Psoas muscle (tissue), 8 donors: ENCODE results near the gene LMTK2. TPM values are rescaled to one million over a fixed set of nuclear protein-coding genes. Genes with fewer than 3 reads are reported as not detected.

Experiments used
- ATAC-seq, 4 donors: fragments of 200-7000 bp; cut with Tn5 transposase; one replicate each; pipeline ENCODE4 v1.9.1; 2020; ENCODE audit warnings: moderate library complexity in 3 of 4, mild to moderate bottlenecking in 2 of 4
- DNase-seq, 2 donors: peaks; one replicate each; pipeline ENCODE4 v3.0.0-alpha.2; 2020
- H3K27ac ChIP-seq: fragments of 200-600 bp; one replicate; pipeline ENCODE4 v1.8.0; 2022
- H3K27me3 ChIP-seq, 3 donors: fragments of 200-600 bp in 1 of 3; one replicate each; pipeline versions ENCODE4 v1.6.1 to v1.8.0; 2013 to 2022; ENCODE audit warnings: low read length in 2 of 3, mild to moderate bottlenecking in 2 of 3, moderate library complexity in 1 of 3; ENCODE audit not compliant: insufficient read depth in 3 of 3
- H3K36me3 ChIP-seq, 2 donors: fragments of 200-600 bp in 1 of 2; one replicate each; pipeline versions ENCODE4 v1.6.1 to v1.8.0; 2013 to 2022; ENCODE audit warnings: low read depth in 1 of 2, mild to moderate bottlenecking in 1 of 2, moderate library complexity in 1 of 2; ENCODE audit not compliant: insufficient read depth in 1 of 2
- H3K4me1 ChIP-seq: fragments of 200-600 bp; one replicate; pipeline ENCODE4 v1.8.0; 2022
- H3K4me3 ChIP-seq: fragments of 200-600 bp; one replicate; pipeline ENCODE4 v1.8.0; 2022; ENCODE audit warnings: mild to moderate bottlenecking
- H3K9me3 ChIP-seq: fragments of 200-600 bp; one replicate; pipeline ENCODE4 v1.8.0; 2022
- WGBS, 3 donors: extraction: QIAGEN DNeasy Blood & Tissue Kit; methylation state at CpG; one replicate each; pipeline versions ENCODE4 v1.1.6 to v1.1.7; 2013; 5-methylcytosine and 5-hydroxymethylcytosine counted together
- intact Hi-C, 2 donors: fragments of 100-400 bp; cut with DNase I; formaldehyde crosslinking; loops; one replicate each; pipeline versions ENCODE4 v1.11.0 to v1.14.2; 2022
- polyA plus RNA-seq, 3 donors: library from polyadenylated mRNA; stranded (reverse); fragments of 200-250 nt; gene quantifications; one replicate each; pipeline ENCODE4 v1.2.3, GENCODE V29; 2013
- total RNA-seq, 4 donors: library from RNA; stranded (reverse); fragmentation: NEBNext Ultra II Directional in 2 of 4; extraction: Animal tissue kit (Norgen Biotek cat#: 25700) in 2 of 4; gene quantifications; one replicate each; pipeline versions ENCODE4 v1.2.1 to v1.2.4, GENCODE V29; 2021 to 2023
- TF ChIP-seq, protein P1 (sequence below): fragments of 200-600 bp; IDR thresholded peaks from one replicate; pipeline ENCODE4 v1.8.0; 2022; ENCODE audit warnings: antibody characterized with exemption
- donor health status: healthy with polysubstance abuse.
- donor health status: DM: no; HTN: no; CAD: no; lungs with moderate emphysema.
- donor health status: Bipolar disorder and iron deficiency.
- donor health status: healthy.
- donor health status: DM: yes; HTN: yes; CAD: no.
- donor health status: DM: no; HTN: no; CAD: no.
- donor health status: DM: no; HTN: no; CAD: no.
- donor health status: DM: yes; HTN: yes; CAD: no.

LMTK2 gene
- total and polyA plus RNA-seq, 7 donors = 3.6 to 25.0 (median 13.5) TPM

DNA sequence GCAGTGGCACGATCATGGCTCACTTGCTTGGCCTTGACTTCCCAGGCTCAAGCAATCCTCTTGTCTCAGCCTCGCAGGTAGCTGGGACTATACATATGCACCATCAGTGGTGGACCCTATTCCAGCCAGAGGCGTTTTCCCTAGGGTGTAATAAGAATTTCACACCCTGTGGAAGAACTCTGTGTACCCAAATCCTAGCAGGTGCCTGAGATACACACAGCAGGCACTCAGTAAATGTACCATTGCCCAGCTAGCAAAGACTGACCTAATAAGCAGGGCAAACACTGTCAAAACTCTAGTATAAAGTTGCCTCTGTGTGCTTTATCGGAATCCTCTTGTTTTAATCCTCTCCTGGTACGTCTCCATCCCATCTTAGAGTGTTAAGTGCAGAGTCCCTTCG lies 70.9 kb downstream of the LMTK2 start:
- Histone ChIP-seq H3K27ac (peak overlapping the region; percentile 80), H3K27me3 (no peaks in the 10 kb centered on the region), H3K4me1 (peaks cover 45% of the 10 kb centered on the region), H3K36me3 (peaks cover 0 to 7% of the 10 kb centered on the region in 2 donors), H3K4me3 (peak overlapping the region; percentile 56), H3K9me3 (no peaks in the 10 kb centered on the region)
- ATAC-seq (peak; percentile 32 to 79 (median 58)), DNase-seq (no peak)
- intact Hi-C loops = loop anchor here (5.0 kb wide), 1 partner anchor 105 kb away; the partner anchor contains the start of gene BRI3 (in 2 of the 2)
- WGBS, 3 donors = 37 to 76% (median 54%) methylated on average over 6 of the region's 6 CpGs
- TF ChIP-seq, protein P1, sequence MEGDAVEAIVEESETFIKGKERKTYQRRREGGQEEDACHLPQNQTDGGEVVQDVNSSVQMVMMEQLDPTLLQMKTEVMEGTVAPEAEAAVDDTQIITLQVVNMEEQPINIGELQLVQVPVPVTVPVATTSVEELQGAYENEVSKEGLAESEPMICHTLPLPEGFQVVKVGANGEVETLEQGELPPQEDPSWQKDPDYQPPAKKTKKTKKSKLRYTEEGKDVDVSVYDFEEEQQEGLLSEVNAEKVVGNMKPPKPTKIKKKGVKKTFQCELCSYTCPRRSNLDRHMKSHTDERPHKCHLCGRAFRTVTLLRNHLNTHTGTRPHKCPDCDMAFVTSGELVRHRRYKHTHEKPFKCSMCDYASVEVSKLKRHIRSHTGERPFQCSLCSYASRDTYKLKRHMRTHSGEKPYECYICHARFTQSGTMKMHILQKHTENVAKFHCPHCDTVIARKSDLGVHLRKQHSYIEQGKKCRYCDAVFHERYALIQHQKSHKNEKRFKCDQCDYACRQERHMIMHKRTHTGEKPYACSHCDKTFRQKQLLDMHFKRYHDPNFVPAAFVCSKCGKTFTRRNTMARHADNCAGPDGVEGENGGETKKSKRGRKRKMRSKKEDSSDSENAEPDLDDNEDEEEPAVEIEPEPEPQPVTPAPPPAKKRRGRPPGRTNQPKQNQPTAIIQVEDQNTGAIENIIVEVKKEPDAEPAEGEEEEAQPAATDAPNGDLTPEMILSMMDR = no peak

DNA sequence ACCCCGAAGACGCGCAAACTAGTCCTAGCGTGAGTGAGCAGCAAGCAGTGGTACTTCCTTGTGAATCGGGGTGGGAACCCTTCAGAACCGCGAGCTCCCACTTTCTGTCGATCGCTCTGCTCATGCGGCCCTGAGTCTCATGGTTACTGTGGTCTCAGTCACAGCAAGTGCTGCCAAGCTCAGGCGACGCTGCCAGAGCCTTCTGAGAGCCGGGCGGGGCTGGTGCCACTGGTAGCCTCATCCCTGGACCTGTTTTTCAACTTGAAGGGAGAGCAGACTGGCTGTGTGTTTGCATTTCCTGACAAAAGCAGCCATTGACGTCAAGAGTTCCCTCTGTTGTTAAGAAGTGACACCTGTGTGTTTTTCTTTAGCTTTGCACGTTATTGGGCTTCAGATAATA lies 71.7 kb downstream of the LMTK2 start:
- DNase-seq = peak; percentile 57 to 91
- intact Hi-C loops = loop anchor here (5.0 kb wide), 1 partner anchor 104 kb away; the partner anchor contains the start of gene BRI3 (in 2 of the 2)
- Histone ChIP-seq H3K9me3 (no peaks in the 10 kb centered on the region), H3K27ac (peak overlapping the region; percentile 80), H3K4me3 (peak overlapping the region; percentile 56), H3K36me3 (peaks cover 0 to 3% of the 10 kb centered on the region in 2 donors), H3K4me1 (peaks cover 45% of the 10 kb centered on the region), H3K27me3 (no peaks in the 10 kb centered on the region)
- TF ChIP-seq, protein P1 = no peak
- peak; percentile 76 to 86 (median 82) for ATAC-seq
- WGBS, 3 donors = 42 to 77% (median 56%) methylated on average over 16 of the region's 16 CpGs

DNA sequence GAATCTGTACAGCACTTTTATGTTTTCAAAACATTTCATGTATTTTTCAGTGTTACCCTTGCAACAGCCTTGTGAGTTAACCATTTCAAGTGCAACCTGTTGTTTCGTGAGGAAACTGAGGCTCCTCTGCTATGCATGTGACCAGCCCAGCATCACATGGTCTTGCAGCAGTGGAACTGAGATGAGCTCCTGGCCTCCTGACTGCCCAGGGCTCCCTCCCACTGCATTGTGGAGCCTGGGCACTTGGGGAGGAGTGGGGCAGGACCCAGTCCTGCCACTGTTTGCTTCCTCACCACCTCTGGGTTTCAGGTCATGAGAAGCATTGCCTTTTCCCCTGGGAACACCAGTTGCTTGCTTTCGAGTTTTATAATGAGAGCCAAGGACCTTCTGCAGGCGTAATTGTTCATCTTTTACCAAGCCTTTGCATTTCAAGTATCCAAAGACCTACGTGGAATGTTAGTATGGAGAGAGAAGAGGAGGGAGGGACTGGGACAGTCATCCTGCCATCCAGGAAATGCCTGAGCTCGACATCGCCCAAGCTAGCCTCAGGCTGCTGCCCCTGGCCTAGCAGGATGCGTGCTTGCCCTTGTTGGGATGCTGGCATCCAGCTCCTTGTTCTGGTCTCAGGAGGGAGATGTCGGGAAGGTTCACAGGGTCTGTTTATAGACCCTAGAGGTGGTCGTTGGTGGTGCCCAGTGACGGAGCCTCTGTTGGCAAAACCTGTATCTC lies 72.3 kb downstream of the LMTK2 start:
- Histone ChIP-seq H3K36me3 (peaks cover 0 to 3% of the 10 kb centered on the region in 2 donors), H3K4me1 (peaks cover 41% of the 10 kb centered on the region), H3K4me3 (peak overlapping the region; percentile 56), H3K27me3 (no peaks in the 10 kb centered on the region), H3K27ac (peak overlapping the region; percentile 80), H3K9me3 (no peaks in the 10 kb centered on the region)
- intact Hi-C loops = loop anchor here (5.0 kb wide), 1 partner anchor 103 kb away; the partner anchor contains the start of gene BRI3 (in 2 of the 2)
- WGBS, 3 donors = 78 to 88% (median 84%) methylated on average over 10 of the region's 10 CpGs
- ATAC-seq (peak in 1 of 4 donors; percentile 29), DNase-seq (no peak)
- TF ChIP-seq, protein P1 = no peak

DNA sequence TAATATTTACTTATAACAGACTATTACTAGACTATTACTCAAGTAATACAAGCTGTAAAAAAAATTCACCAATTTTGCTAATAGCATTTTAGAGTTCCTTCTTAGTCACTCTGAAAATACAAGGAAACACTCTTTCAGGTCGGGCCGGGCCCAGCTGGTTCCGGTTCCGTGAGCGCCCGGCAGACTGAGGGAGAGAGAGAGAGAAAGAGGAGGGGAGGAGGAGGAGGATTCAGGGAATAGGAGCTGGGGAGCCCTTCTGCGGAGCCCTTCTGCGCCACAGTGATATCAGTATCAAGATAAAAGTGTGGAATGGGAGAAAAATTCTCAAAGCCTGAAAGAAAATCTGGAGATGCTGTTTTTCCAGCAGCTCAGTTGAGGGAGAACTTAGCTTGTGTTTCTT lies 74.1 kb downstream of the LMTK2 start:
- ATAC-seq = no peak
- intact Hi-C loops = no loop called here
- no peak overlapping the region for H3K4me3 ChIP-seq
- 92 to 94% (median 93%) methylated on average over 8 of the region's 8 CpGs for WGBS, 3 donors
- no peak overlapping the region for H3K27ac ChIP-seq
- no peaks in the 10 kb centered on the region for H3K27me3 ChIP-seq
- TF ChIP-seq, protein P1 = no peak
- DNase-seq = no peak
- no peaks in the 10 kb centered on the region for H3K36me3 ChIP-seq
- H3K4me1 ChIP-seq = peaks cover 30% of the 10 kb centered on the region
- no peaks in the 10 kb centered on the region for H3K9me3 ChIP-seq
